Hematopoietic multipotent progenitor cell treated with erythropoietin and hydrocortisone succinate and interleukin-3 and kit ligand, for 4 days (in vitro differentiated cells): Measurements from ENCODE around the gene ABHD17C.

Experiments used
- DNase-seq: peaks from one replicate; pipeline ENCODE4 v3.0.0-alpha.2; 2015

Gene ABHD17C

DNA sequence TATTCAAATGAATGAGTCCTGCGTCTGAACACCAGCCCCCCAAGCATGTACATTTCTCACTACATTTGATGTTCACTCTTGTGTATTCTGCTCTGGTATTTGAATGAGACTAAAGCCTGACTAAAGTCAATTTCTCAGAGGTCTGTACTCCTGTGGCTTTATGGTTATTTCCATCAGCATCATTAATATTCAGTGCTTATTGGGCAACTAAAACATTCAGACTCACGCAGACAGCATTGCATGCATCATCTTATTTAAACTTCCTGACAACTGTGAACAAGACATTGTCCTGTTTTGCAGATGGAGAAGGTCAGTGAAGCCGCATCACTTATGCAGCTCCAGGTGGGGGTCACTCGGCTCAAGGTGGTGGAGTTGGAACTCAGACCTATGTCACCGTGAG lies 95.1 kb downstream of the ABHD17C start:
- no peak for DNase-seq

DNA sequence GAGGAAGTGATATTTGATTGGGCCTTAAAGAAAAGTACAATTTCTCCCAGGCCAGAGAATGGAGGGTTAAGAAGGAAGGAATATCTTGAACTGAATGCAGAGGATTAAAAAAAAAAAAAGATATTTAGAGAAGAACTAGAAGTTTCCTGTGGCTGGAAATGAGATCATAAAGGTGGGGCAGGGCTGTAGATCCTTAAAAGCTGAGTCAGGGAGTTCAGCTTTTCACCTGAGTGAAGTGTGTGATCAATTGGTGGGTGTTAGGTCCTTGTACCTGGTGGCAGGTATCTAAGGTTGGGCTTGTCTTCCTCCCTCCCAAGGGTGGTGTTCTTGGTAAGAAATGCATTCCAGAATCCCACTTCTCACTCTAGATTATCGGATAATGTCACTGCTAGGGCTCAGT lies 95.9 kb downstream of the ABHD17C start:
- DNase-seq = no peak

DNA sequence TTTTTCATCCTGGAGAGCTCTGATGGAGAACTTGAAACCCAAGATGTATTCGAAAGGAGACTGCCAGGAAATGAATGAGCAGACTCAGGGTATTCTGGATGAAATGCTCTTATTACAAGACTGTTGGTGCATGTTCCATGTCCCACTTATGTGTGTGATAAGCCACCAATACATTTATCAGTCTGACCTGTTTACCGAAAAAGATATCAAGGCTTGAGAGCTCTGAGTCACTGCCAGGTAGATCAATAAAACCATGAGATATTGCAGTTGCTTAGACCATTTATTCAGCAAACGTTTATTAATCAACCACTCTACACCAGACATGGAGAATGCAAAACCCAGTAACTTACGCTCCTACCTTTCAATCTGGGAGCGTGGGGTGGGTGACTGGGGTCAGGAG lies 101.3 kb downstream of the ABHD17C start:
- no peak for DNase-seq

DNA sequence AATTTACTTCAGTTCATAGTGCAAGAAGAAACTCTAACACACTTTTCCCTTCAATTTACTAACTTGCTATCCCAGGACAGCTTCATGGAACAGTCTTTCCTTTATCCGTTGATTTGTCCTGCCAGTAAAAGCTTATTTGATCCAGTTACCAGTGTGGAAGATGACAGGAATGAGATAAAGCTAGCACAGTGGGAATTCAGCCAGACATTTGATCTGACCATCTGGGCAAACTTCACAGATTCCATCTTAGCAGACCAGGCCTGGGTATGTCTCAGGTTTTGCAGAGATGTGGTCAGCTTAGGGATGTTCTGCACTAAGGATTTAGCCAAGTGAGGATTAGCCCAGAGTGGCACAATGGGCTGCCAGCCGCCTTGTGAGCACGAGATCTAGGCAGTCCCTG lies 103.8 kb downstream of the ABHD17C start:
- DNase-seq = no peak

DNA sequence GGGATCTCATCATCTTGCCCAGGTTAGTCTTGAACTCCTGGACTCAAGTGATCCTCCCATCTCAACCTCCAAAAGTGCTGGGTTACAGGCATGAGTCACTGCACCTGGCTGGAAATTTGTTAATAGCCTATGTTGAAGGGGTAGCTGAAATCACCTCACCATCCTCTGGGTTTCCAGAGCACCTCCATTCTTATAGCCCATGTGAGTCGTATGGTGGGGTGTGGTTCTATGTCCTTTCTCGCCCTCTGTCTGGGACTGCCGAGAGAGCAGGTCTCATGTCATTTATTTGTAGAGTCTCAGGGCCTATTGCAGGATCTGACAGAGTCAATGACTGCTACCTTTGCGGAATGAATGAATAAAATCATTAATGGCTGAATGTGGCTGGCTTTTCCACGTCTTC lies 105.0 kb downstream of the ABHD17C start:
- DNase-seq = no peak

DNA sequence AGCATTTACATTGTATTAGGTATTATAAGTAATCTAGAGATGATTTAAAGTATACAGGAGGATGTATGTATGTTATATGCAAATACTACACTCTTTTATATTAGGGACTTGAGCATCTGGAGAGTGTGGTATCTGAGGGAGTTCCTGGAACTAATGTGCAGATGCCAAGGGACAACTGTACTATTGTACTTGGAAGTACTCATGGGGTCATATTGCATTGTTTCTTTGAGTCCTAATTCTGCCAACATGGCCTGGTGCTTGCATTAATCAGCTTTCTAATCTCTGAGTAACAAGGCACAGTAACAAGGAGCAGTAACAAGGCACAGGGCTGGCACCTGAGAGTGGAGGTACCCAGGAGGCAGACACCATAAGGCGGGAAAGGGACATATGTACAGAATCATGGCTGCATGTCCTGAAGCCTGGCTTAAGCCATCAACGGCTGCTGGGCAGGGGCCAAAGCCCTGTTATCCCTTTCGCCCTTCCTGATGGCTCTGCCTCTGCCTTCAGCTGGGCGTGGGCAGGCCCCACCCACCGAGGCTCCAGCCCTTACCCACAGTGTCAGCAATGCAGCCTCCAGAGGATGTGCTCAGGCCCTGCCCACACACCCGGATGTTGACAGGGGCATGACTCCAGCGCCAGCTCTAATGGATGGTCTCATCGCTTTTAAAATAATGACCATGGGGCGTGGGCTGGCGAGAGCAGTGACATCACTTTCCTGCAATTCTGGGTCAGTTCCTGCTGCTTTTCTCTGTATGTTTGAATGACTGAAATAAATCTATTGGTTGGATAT lies 107.0 kb downstream of the ABHD17C start:
- no peak for DNase-seq

DNA sequence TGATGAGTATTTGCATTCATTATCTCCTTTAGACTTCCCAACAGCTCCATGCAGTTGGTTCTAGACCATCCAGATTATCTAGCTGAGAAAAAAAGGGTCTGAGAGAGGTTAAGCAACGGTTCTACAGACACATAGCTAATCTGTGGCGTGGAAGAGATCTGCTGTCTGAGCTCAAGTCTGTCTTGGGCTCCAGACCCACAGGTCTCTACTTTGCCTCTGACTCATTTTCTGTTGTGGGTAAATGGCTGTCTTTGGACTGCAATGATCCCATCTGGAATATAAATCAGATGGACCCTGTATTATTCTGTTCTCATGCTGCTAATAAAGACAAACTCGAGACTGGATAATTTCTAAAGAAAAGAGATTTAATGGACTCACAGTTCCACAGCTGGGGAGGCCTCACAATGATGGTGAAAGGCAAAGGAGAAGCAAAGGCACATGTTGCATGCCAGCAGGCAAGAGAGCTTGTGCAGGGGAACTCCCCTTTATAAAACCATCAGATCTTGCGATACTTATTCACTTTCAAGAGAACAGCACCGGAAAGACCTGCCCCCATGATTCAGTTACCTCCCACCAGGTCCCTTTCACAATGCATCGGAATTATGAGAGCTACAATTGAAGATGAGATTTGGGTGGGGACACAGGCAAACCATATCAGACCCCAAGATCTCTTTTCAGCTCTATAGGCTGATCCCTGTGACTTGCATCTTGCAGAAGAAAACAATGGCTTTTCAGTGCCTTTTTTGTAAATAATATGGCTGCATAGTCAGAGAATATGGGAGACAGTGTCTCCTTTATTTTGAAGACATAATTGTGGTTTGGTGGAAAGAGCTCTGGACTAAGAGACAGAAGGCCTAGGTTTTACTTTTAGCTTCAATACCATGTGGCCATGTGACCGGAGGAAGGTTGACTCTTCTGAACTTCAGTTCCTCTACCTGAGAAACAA lies 108.7 kb downstream of the ABHD17C start:
- DNase-seq = no peak

DNA sequence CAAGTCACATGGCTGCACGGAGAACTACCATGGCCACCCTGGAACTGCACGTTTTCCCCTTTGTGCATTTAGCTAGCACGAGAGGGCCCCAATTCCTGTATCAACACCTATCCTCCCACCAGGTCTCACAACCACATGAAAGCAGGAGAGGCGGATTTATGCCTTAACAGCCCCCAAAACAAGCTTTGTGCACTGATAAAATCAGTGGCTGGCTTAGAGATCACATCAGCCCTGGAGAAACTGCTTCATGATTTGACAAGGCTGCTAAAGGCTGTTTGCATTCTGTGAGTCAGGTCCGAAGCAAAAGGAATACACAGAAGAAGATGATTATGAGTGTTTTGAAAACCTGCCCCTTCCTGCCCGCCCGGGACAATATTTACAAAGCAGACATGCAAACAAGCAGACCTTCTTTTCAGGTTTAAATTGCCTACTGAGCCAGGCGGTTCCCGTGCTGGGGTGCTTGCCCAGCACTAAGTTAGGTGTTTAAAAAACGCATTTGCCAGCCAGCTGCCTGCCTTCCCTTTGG lies 109.9 kb downstream of the ABHD17C start:
- no peak for DNase-seq
